Mesenchymal stem cell (in vitro differentiated cells and primary cell): ENCODE results near the gene WNK1. TPM values are rescaled to one million over a fixed set of nuclear protein-coding genes. Genes with fewer than 3 reads are reported as not detected.

ENCODE experiments used
- DNase-seq: peaks from one replicate; pipeline ENCODE4 v3.0.0-alpha.2; 2013
- H2AFZ ChIP-seq: one replicate; pipeline ENCODE4 v1.6.1; 2013; ENCODE audit warnings: low read depth, mild to moderate bottlenecking, control low read depth, inconsistent platforms, low read length, moderate library complexity
- H2AK5ac ChIP-seq: 2 replicates; pipeline ENCODE4 v1.6.1; 2013; ENCODE audit warnings: low read length, moderate library complexity, mild to moderate bottlenecking, inconsistent platforms; ENCODE audit not compliant: severe bottlenecking
- H2BK120ac ChIP-seq: one replicate; pipeline ENCODE4 v1.6.1; 2013; ENCODE audit warnings: low read depth, mild to moderate bottlenecking, inconsistent platforms, low read length, moderate library complexity
- H2BK12ac ChIP-seq, 2 experiments: one replicate each; pipeline ENCODE4 v1.6.1; 2013; ENCODE audit warnings: inconsistent platforms in 2 of 2, low read length in 2 of 2, mild to moderate bottlenecking in 2 of 2, moderate library complexity in 2 of 2, control low read depth in 1 of 2
- H2BK15ac ChIP-seq: one replicate; pipeline ENCODE4 v1.6.1; 2013; ENCODE audit warnings: mild to moderate bottlenecking, low read depth, inconsistent platforms; ENCODE audit not compliant: poor library complexity, severe bottlenecking
- H2BK5ac ChIP-seq: 2 replicates; pipeline ENCODE4 v1.6.1; 2013; ENCODE audit warnings: low read depth, mild to moderate bottlenecking, low read length, control low read depth, inconsistent platforms; ENCODE audit not compliant: poor library complexity, severe bottlenecking
- H3K14ac ChIP-seq, 2 experiments: one replicate each; pipeline ENCODE4 v1.6.1; 2013; ENCODE audit warnings: inconsistent platforms in 2 of 2, low read length in 2 of 2, control low read depth in 1 of 2, mild to moderate bottlenecking in 1 of 2, moderate library complexity in 1 of 2
- H3K18ac ChIP-seq, 2 experiments: one replicate each; pipeline ENCODE4 v1.6.1; 2013; ENCODE audit warnings: inconsistent platforms in 2 of 2, low read length in 2 of 2, control low read depth in 1 of 2, low read depth in 1 of 2, mild to moderate bottlenecking in 1 of 2
- H3K23ac ChIP-seq, 2 experiments: one replicate each; pipeline ENCODE4 v1.6.1; 2013; ENCODE audit warnings: inconsistent platforms in 2 of 2, low read length in 2 of 2, mild to moderate bottlenecking in 2 of 2, moderate library complexity in 2 of 2, control low read depth in 1 of 2
- H3K27ac ChIP-seq: 2 replicates; pipeline ENCODE4 v1.5.1; 2013; ENCODE audit warnings: mild to moderate bottlenecking, moderate library complexity, low read length, control low read depth, inconsistent platforms; ENCODE audit not compliant: poor library complexity, severe bottlenecking
- H3K27me3 ChIP-seq, 2 experiments: 2 replicates each; pipeline versions ENCODE4 v1.6.1 to v1.7.0; 2013; ENCODE audit warnings: low read length in 2 of 2, mild to moderate bottlenecking in 2 of 2, moderate library complexity in 2 of 2, control low read depth in 1 of 2, inconsistent platforms in 1 of 2; ENCODE audit not compliant: control insufficient read depth in 1 of 2, insufficient read depth in 1 of 2
- H3K36me3 ChIP-seq, 2 experiments: 2 replicates each; pipeline versions ENCODE4 v1.6.1 to v1.7.0; 2013; ENCODE audit warnings: low read length in 2 of 2, control low read depth in 1 of 2, inconsistent platforms in 1 of 2, low read depth in 1 of 2, mild to moderate bottlenecking in 1 of 2; ENCODE audit not compliant: insufficient read depth in 2 of 2, control insufficient read depth in 1 of 2
- H3K4ac ChIP-seq, 2 experiments: one replicate each; pipeline ENCODE4 v1.6.1; 2013; ENCODE audit warnings: inconsistent platforms in 2 of 2, low read length in 2 of 2, mild to moderate bottlenecking in 2 of 2, moderate library complexity in 2 of 2, control low read depth in 1 of 2, low read depth in 1 of 2
- H3K4me1 ChIP-seq: 2 replicates; pipeline ENCODE4 v1.6.1; 2013; ENCODE audit warnings: low read depth, low read length, control low read depth; ENCODE audit not compliant: control insufficient read depth, insufficient read depth
- H3K4me2 ChIP-seq: 2 replicates; pipeline ENCODE4 v1.6.1; 2013; ENCODE audit warnings: low read length, mild to moderate bottlenecking, inconsistent platforms; ENCODE audit not compliant: poor library complexity, severe bottlenecking
- H3K4me3 ChIP-seq, 2 experiments: 2 replicates each; pipeline versions ENCODE4 v1.5.1 to v1.7.0; 2013; ENCODE audit warnings: low read length in 2 of 2, mild to moderate bottlenecking in 2 of 2, control low read depth in 1 of 2, low read depth in 1 of 2; ENCODE audit not compliant: insufficient read depth in 1 of 2
- H3K79me1 ChIP-seq: replicated peaks from 2 replicates; pipeline ENCODE4 v1.6.1; 2013; ENCODE audit warnings: mild to moderate bottlenecking, control low read depth, low read length, inconsistent platforms; ENCODE audit not compliant: poor library complexity, severe bottlenecking
- H3K9ac ChIP-seq: 2 replicates; pipeline ENCODE4 v1.7.0; 2013; ENCODE audit warnings: mild to moderate bottlenecking, low read length, moderate library complexity
- H3K9me3 ChIP-seq: 2 replicates; pipeline ENCODE4 v1.7.0; 2013; ENCODE audit warnings: mild to moderate bottlenecking, low read length; ENCODE audit not compliant: control insufficient read depth
- H4K8ac ChIP-seq: one replicate; pipeline ENCODE4 v1.6.1; 2013; ENCODE audit warnings: inconsistent platforms, mild to moderate bottlenecking, low read length, moderate library complexity
- H4K91ac ChIP-seq: one replicate; pipeline ENCODE4 v1.6.1; 2013; ENCODE audit warnings: mild to moderate bottlenecking, low read length, inconsistent platforms
- WGBS: methylation state at CpG from one replicate; pipeline ENCODE4 v1.1.7; 2013; ENCODE audit warnings: mixed read lengths; 5-methylcytosine and 5-hydroxymethylcytosine counted together
- small RNA-seq: library from polyadenylated mRNA; stranded (forward); fragments of <200 nt; extraction: miRNeasy Mini kit (QIAGEN cat#:217004); gene quantifications from one replicate; pipeline ENCODE3, GENCODE V24; 2013; ENCODE audit warnings: low read depth

WNK1 gene

GRCh38 chr12:955939-956338, 203.6 kb downstream of the WNK1 start:
- no peak overlapping the region for H2AK5ac ChIP-seq
- H3K9me3 ChIP-seq, result no peaks in the 10 kb centered on the region
- no peak overlapping the region for H3K23ac ChIP-seq
- no peaks in the 10 kb centered on the region for H3K36me3 ChIP-seq
- H3K18ac ChIP-seq, result no peak overlapping the region
- H3K79me1 ChIP-seq, result peaks cover 3% of the 10 kb centered on the region
- no peak overlapping the region for H3K4ac ChIP-seq
- H2BK12ac ChIP-seq, result no peak overlapping the region
- no peak overlapping the region for H3K4me3 ChIP-seq
- H3K9ac ChIP-seq, result no peak overlapping the region
- H2AFZ ChIP-seq, result no peak overlapping the region
- H3K14ac ChIP-seq, result no peak overlapping the region
- no peak overlapping the region for H3K4me2 ChIP-seq
- DNase-seq, result no peak
- no peak overlapping the region for H3K27ac ChIP-seq
- H4K8ac ChIP-seq, result no peak overlapping the region
- no peak overlapping the region for H4K91ac ChIP-seq
- peaks cover 4% of the 10 kb centered on the region for H3K4me1 ChIP-seq
- H2BK15ac ChIP-seq, result no peak overlapping the region
- no peak overlapping the region for H2BK5ac ChIP-seq
- WGBS, result 100% methylated on average over 6 of the region's 6 CpGs
- H3K27me3 ChIP-seq, result no peaks in the 10 kb centered on the region
- no peak overlapping the region for H2BK120ac ChIP-seq

- Histone ChIP-seq H3K23ac (peak overlapping the region in 1 of 2 experiments; percentile 9), H3K4me1 (no peaks in the 10 kb centered on the region), H2BK5ac (no peak overlapping the region), H3K79me1 (peaks cover 3% of the 10 kb centered on the region), H3K27me3 (no peaks in the 10 kb centered on the region), H2BK12ac (no peak overlapping the region), H3K4ac (no peak overlapping the region), H2BK120ac (no peak overlapping the region), H2AK5ac (no peak overlapping the region), H3K18ac (no peak overlapping the region), H3K9me3 (no peaks in the 10 kb centered on the region), H4K91ac (no peak overlapping the region), H3K4me3 (peak overlapping the region in 1 of 2 experiments; percentile 8), H3K9ac (no peak overlapping the region), H2BK15ac (no peak overlapping the region), H4K8ac (no peak overlapping the region), H3K14ac (peak overlapping the region in 1 of 2 experiments; percentile 64), H3K27ac (no peak overlapping the region), H3K4me2 (no peak overlapping the region), H2AFZ (no peak overlapping the region), H3K36me3 (no peaks in the 10 kb centered on the region)
- no peak for DNase-seq
- 75% methylated on average over 7 of the region's 8 CpGs for WGBS
These were observed 206.3 kb downstream of the WNK1 start for GRCh38 chr12:958588-959123.

Small RNA genes lying within 50 kb of the gene (small RNA-seq; reads per million reads assigned to genes)
- gene RNU4ATAC16P, result not detected
